ENCODE data around the gene TADA1.
A peak's percentile ranks its signal among the peaks of the same experiment; 100 is the strongest.

The TADA1 gene, protein sequence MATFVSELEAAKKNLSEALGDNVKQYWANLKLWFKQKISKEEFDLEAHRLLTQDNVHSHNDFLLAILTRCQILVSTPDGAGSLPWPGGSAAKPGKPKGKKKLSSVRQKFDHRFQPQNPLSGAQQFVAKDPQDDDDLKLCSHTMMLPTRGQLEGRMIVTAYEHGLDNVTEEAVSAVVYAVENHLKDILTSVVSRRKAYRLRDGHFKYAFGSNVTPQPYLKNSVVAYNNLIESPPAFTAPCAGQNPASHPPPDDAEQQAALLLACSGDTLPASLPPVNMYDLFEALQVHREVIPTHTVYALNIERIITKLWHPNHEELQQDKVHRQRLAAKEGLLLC

DNA sequence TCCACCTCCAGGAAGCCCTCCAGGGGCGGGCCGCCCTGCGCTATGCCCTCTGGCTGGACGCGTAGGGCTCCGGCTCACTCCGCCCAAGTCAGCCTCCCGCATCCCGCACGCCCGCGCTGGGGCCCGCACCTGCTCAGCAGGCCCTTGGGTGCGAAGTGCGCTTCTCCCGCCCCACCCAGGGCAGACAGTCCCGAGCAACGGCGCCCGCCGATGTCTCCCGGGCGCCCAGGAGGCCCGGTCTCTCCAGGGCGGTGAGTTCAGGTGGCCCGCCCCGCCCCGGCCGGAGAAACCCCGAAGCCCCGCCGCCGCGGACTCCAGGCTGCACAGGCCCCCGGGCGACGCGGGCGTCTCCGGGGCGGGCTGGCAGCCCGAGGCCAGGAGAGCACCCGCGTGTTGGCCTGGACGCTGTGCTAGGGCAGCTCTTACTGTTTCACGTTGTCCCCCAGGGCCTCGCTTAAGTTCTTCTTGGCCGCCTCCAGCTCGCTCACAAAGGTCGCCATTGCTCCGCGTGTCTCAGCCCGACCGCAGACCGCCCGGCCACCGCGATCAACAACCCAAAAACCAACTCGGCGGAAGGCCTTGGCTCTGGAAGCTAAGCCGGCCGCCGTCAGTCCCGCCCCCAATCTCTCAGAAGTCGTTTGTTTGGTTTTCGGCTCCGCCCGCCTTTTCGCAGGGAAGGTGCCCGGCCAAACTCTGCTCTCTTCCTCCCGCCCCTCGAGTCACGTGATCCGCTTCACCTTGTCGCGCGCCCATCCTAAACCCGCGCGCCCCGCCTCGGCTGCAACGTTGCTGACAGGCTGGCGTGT, at the start of gene TADA1:
TADA1 (minus strand) TSS at position 531 of the 806 bp plus-strand sequence; CDS start at position 500, 31 bp downstream.
- peak; percentile 84 to 97 (median 92) for DNase-seq

DNA sequence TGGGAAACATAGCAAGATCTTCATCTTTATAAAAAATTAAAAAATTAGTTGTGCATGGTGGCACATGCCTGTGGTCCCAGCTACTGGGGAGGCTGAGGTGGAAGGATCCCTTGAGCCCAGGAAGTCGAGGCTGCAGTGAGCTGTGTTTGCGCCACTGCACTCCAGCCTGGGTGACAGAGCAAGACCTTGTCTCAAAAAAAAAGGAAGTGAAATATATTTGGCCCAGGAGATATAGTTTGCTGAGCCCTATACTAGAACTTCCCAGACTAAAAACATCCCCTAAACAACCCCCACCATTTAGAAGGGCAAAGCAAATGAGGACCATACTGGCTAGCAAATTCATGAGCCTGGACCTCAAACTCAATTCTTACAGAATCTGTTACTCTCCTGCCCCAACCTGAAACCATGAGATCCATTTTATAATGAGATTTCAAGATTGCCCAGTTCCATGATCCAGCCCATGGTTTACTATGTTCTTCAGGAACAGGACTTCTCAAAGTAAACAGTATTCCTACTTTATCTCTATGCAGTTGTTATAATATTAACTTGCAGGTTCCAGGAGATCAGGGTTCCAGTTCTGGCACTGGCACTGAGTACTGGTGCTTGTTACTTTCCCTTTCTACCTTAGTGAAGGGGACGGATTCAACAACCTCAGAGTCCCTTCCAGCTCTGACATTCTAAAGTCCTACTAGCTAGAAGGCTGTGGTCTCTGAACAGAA, 48.9 kb upstream of the TADA1 start:
- DNase-seq, result no peak

DNA sequence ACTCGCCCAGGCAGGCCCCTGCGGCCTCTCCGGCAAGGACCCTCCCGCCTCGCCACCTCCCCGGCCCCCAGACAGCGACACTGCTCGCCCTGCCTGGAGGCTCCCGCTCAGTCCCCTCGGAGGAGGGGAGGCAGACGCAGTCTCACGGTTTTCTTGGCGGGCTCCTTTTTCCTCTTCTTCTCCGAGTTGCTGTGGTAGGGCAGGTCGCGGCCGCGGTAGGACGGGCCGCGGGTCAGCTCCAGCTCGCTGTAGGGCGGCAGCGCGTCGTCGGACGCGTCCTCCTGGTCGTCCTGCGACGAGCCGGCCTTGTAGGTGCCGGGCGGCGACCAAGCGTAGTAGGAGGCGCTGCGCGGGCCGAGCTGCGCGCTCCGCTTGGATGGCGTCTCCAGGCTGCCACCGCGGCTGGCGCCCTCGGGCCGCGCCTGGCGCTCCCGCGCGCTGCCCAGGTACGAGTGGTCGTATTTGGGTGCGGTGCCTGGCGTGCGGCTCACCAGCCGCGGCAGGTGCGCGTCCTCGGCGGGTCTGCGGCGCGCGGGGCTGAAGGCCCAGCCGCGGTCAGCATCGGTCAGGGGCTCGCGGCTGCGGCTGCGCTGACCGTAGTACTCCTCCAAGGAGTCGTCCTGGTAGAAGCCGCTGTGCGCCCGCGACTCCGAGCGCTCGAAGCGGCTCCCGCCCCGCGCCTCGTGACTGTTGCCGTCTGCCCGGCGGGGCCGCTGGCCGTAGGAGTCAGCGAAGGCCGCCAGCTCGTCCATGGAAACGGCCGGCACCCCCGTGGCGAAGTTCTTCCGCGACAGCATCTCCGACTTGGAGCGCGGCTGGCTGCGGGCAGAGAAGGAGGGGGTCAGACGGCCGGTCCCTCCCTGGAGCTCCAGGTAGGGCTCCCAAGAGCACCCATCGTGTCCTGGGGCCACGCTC, 44.8 kb upstream of the TADA1 start:
- DNase-seq, result no peak

DNA sequence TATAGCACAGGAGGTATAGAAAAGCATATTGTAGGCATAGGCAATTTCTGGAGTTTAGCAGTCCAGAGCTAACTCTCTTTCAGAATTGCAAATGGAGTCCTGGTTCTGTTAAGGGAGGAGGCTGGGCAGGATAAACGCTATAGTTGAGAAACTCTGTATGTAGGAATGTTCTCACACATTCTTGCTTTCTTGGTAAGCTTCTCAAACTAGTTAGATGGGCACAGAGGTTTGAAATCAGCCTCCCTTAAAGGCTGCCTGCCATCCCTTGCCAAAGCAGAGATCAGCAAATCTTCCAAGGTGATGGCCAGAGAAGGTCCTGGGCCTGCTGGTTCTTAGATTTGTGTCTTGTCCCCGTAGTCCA, 42.9 kb upstream of the TADA1 start:
- DNase-seq, result no peak

DNA sequence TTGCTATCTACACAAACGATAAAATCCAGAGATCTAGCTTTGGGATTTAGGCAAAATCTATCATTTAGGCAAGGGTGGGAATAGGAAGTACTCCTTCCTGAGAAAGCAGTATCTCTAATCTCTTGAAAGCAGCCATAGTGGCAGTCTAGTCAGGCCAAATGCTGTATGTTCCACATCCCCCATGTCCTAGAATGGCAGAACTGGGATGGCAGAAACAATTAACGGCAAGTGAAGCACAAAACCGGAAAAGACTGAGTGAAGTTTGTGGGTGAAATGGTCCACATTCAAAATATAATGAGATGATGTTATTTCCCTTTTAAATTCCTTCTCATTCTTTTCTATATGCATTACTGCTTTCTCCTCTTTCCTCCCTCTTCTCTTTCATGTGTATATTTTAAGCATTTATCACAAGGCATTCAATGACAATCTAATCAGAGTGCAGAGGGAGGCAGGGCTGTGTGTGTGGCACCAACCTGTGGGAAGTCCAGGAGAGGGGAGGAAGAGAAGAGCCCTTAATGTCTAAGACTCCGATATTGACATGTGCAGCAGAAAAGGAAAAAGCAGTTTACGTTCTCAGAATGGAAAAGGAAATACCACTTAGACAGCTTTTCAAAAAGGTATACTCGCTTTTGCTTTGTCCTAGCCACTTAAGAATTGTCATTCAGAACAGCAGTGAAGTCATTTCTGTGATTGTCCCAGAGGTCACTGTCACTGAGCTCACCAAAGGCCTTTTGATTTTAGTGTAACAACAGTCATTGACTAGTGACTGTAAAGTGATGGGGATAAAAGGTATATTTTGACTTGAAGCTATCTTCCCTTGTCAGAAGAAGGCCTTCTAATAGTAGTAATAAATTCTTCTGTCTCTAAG, 42.3 kb upstream of the TADA1 start:
- DNase-seq, result no peak

DNA sequence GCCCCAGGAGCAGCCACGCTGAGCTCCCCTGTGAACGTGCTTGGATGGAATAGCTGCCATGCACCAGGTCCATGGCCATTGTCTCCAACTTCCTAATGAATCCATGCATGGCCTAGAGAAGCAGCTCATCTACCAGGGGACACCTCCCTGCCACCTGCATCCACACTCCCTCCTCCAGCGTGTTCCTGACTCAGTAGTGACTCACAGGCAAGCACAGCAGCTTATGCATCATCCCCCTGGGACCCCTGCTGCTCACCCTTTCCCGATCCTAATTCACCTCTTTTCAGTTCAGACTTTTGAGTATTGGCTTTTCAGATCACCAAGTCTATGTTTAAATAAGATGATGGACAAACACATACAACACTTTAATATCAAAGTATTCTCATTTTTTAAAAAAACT, 39.9 kb upstream of the TADA1 start:
- no peak for DNase-seq

DNA sequence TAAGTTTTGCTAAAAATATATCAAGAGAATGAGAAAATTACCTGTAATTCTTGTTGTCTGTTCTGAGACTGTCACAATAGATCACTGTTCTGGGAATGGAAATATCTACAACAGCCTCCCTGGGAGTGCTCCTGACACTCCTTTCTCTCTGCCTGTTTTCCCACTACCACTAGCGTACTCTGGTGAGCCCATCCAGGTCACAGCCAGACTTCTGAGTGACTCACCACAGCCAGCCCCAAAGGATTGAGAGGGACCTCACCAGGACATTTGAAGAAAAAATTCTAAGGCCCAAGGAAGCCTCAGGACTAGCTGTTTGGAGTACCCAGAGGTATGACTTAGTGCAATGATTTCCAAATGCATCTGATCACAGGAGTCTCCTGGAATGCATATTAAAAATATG, 39.0 kb upstream of the TADA1 start:
- no peak for DNase-seq

DNA sequence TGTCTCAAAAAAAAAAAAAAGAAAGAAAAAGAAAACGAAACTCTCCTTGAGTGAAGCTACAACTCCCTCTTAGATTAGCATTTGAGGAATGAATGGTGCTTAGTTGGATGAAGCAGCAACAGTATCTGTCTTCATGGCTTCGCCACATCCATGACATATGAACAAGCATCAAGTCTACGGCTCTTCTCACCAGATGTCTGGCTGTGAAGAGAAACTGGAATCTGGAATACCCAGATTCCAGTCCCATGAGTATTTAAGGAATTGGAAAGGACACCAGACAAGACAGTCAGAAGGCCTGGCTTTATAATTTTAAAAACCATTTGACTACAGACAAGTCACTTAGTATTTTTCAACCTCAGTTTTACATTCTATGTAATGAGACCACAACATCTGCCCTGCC, 38.0 kb upstream of the TADA1 start:
- no peak for DNase-seq

DNA sequence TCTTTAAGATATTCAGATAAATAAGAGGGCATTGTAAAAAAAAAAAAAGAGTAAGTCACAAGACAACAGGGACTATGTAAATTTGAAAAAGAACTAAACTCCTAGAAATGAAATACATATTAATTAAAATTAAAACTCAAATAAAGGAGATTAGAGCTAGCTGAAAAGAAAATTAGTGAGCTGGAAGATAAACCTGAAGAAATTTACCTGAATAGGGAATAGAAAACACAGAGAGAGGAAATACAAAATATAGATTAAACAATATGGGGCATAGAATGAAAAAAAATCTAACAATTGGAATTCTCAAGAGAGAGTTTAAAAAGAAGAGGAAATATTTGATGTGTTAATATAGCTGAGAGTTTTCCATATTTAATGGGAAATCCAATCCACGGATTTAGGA, 35.6 kb upstream of the TADA1 start:
- DNase-seq, result no peak

DNA sequence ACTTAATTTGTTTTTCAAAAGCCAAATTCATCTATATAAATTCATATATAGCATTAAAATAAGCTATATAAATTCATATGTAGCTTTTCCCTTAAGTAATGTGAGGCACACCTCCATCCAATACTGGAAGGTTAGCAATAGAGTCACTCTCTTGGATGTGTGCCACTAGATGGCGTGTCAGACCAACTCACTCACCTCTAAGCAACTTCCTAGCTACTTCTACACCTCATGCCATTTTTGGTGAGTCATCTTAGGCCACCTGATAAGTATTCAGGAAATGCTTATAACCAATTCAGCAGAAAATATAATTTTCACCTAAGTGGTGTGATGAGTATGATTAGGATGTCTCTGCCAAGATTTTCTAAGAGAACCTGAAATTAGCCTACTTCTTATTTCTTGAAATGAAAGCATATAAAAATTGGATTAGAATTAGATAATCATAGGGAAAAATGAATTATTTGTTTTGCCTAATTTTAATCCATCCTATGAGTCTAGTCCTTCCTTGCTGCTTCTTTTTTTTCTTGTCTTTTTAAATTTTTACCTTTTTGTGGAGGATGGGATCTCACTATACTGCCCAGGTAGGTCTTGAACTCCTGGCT, 34.4 kb upstream of the TADA1 start:
- peak; percentile 2 to 39 (median 10) for DNase-seq

DNA sequence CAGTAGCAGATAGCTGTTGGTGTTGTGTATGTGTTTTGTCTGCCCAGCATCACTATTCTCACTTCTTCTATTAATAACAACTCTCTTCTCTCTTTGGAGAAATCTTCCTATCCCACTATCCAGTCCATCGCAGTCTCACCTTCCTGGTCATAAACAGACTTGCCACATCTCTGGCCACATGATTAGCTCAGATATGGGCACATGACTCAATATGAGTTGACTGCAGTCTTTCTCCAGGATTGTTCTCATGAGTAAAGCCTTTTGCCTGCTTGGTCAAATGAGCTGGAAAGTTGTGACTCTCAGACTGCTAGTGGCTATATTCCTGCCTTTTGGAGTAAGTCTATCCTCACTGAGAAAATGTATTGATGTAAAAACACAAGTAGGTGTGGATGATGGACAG, 32.9 kb upstream of the TADA1 start:
- DNase-seq, result no peak

DNA sequence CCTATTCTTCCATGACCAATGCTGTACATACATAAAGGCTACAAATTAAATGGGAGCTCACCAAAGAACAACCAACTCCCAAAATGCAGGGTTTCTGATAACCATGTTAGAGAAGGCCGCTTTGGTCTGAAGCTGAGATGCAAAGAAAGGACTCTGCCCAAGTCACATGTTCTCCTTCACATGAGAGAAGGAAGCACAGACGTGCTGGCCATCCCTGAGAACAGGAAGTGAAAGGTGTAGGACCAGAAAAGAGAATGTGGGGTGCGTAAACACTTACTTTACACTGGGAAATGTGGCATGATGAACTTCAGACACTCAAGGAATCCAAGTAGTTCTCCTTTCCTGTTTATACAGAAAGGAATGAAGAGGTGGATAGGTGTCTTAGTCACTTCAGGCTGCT, 31.7 kb upstream of the TADA1 start:
- no peak for DNase-seq

DNA sequence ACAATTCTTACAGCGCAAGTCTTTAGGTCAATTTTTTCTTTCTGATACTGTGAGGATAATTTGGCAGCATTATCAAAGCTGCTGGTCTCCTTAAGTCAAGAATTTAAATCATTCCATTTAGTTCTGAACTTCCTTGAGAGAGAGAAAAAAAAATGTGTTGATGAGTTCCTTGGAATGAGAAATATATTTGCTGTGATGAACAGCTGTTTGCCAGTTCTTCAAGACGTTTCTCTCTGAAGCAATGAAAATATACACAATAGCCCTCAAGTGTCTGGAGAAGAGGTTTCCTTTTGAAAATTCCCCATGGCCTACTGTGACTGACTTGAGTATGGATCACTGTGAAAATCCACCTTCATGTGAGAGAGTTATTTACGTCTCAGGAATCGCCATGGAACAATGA, 31.0 kb upstream of the TADA1 start:
- DNase-seq, result no peak

DNA sequence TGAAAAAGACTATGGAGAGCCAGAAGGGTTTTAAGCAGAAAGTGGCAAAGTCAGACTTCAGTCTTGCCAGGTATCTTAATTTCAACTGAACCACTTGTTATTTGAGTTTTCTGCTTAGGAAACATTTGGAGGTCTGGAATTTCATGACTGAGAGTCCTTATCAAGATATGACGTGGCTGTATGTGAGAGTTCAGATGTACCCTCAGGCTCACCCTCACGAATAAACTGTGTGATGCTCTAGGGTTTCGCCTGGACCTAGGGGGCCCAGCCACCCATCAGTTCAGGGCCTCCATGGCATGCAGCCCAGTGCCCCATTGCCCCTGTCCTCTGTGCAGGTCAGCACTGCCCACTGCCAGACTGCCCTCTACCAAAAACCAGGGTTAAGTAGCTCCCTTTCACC, 30.6 kb upstream of the TADA1 start:
- DNase-seq, result no peak

DNA sequence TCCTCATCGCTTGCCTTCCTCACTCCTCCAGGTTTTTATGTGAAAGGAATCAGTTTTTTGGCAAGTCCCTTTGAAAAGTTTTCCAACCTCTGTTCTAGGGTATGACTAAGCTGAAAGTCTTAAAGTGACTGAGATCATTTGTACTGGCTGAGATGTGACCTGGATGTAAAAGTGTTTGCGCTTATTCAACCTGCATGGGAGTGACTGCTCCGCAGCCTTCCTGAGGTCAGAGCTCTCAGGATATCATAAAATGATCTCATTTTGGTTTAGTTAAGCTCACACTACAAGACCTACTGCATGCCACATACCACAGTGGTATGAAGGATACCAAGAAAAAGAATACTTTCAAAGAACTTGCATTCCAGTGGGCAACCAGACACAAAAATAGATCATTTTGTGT, 29.8 kb upstream of the TADA1 start:
- no peak for DNase-seq

DNA sequence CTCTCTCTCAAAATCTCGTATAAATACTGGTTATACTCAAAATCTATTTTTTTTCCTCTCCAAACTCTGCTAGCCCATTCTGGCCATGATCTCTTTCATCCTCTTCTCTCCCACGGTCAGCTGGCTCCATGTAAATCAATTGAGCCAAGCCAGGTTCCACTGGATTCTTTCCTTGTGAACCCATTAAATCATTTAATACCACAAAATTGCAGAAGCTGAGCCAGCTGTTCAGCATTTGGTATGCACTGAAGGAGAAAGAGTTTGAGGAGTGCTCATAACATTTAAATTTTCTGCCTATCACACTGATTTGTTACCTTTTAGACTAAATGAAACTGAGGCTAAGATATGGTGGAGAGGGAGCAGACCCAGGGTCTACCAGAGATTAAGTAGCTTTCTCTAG, 29.1 kb upstream of the TADA1 start:
- no peak for DNase-seq

DNA sequence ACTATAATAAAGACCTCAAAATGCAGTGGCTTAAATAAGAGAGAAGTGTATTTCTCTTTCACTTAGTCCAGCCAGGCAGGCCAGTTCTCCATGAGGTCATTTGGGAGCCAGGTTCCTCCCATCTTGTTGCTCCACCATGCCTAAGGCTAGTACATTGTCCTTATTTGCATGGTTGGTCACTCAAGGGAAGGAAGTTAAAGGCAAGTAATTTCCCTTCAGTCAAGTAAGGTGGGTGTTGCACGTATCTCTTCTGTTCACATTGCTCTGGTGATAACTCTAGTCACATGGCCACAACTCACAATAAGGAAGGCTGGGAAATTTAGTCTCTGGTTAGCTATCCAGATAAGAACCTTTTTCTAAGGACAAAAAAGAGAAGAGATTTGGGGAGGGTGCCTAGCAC, 27.2 kb upstream of the TADA1 start:
- no peak for DNase-seq

DNA sequence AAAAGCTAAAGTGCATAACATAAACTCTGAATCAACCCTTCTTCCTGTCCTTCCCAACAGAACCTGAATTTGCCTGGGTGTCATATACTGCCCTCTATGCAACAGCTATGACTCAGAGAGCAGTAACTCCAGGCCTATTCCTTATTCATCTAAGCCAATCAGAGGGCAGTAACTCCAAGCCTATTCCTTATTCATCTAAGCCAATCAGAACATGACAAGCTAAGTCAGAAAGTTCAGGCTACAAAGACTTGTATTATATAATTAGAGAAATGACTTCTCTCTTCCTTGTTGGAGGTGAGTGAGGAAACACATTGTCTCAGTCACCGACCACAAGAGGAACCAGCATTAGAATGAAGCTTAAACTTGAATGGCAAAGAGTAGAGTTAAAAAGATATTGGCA, 26.2 kb upstream of the TADA1 start:
- no peak for DNase-seq

DNA sequence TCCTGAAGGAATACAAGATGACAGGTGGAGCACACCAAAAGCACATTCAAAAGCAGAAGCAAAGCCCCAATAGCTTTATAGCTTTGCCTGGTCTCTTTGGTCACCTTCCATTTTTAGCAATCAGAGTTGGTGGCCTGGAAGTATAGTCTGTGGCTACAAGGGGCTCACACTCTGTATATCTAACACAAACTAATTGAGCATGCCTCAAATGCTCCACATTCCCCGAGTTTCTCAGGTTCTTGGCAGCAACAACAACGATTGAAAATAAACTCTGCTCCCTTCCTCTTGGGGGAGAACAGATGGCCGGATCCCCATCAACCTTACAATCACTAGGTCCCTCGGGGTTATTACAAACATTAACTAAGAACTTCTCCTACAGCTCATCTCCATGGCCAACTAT, 24.9 kb upstream of the TADA1 start:
- DNase-seq, result no peak

DNA sequence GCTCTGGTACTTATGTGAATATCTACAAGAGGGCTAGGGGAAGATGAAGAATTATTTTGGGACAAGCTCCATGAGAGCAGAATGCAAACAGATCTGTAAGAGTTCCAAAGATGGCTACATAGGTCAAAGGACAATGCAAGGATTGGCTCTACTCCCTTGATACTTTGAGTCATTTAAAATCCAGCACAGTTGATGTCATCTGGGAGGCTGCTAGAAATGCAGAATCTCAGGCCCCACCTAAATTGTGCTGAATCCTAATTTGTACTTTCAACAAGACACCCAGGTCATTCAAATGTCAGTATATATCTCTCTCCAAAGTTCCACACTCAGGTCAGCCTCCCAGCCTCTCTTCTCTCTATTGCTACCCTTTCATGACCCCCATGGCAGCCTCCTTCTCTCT, 23.7 kb upstream of the TADA1 start:
- DNase-seq, result no peak

DNA sequence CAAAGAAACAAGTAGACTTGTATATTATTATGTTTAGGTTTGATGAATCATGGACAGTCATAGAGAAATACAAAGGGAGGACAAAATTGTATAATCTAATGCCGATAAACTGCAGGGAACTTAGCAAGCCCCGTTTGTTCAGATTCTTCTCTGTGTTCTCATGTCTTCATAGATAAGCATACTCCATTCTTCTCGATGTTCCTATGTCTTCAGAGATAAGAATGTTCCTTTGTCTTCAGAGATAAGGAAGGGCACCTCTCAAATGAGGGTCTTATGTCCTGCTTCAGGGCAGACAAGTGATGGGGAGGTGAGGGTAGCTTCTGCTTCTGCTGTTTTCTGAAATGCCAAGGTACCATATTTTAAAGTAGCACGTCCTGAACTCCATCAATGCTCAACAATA, 19.7 kb upstream of the TADA1 start:
- no peak for DNase-seq
